ENCODE results near the gene ARL15. TPM values are rescaled to one million over a fixed set of nuclear protein-coding genes. Genes with fewer than 3 reads are reported as not detected.

Gene ARL15
- total RNA-seq, 1 experiment from 2014 or later = 140 TPM

DNA sequence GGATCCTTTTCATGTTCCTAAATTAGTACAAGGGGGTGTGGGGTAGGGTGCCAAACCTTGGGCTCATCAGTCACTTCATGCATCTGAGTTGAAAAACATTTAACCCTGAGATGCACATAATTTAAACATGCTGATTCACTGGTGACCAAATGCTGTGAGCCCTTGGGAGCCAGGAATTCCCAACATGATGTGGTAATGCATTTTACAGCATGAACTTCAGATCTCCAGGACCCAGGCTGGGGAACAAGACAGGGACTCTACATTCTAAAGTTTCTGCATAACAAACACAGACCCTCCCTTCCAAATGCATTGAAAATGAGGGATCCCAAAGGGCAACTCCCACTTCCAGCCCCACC is 427.7 kb downstream of the ARL15 start:
- peaks cover 30% of the 10 kb centered on the region for H3K36me3 Mint-ChIP-seq (ENCODE audit: insufficient read depth, unreplicated experiment)
- no peak for TF ChIP-seq CTCF (IDR thresholded peaks at IDR 0.05; ENCODE audit: insufficient read depth in 1 of 2, low read depth in 1 of 2, low read length in 1 of 2, severe bottlenecking in 1 of 2, unreplicated experiment in 1 of 2)
- Histone ChIP-seq H3K27me3 (replicated peaks; ENCODE audit: control insufficient read depth, insufficient read depth, low read length) (no peaks in the 10 kb centered on the region), H3K36me3 (ENCODE audit: control insufficient read depth, insufficient read depth, low read length) (no peaks in the 10 kb centered on the region), H3K9me3 (no peaks in the 10 kb centered on the region), H3K4me3 (ENCODE audit: low read depth, low read length) (no peak overlapping the region), H3K4me1 (no peaks in the 10 kb centered on the region)
- no peak overlapping the region for H3K4me3 Mint-ChIP-seq (ENCODE audit: unreplicated experiment)
- H3K4me1 Mint-ChIP-seq (ENCODE audit: low read depth, unreplicated experiment) = no peaks in the 10 kb centered on the region
- no TSS peak for BruUV-seq (replicated peaks)
- no peaks in the 10 kb centered on the region for H3K9me3 Mint-ChIP-seq (ENCODE audit: unreplicated experiment)
- H3K27ac Mint-ChIP-seq (ENCODE audit: unreplicated experiment) = no peak overlapping the region
- no peak for DNase-seq
- POLR2A ChIA-PET = no interaction called here
- CTCF ChIA-PET = no interaction called here
- intact Hi-C loops (cut with micrococcal nuclease; ENCODE audit: unreplicated experiment) = no loop called here
- no peaks in the 10 kb centered on the region for H3K27me3 Mint-ChIP-seq (ENCODE audit: insufficient read depth, unreplicated experiment)

- TF ChIP-seq CTCF (IDR thresholded peaks at IDR 0.05; ENCODE audit: insufficient read depth in 1 of 2, low read depth in 1 of 2, low read length in 1 of 2, severe bottlenecking in 1 of 2, unreplicated experiment in 1 of 2) = no peak
- no TSS peak for BruUV-seq (replicated peaks)
- CTCF ChIA-PET = no interaction called here
- DNase-seq = no peak
- no peak overlapping the region for H3K4me3 ChIP-seq (ENCODE audit: low read depth, low read length)
- Mint-ChIP-seq H3K9me3 (ENCODE audit: unreplicated experiment) (no peaks in the 10 kb centered on the region), H3K4me1 (ENCODE audit: low read depth, unreplicated experiment) (no peaks in the 10 kb centered on the region), H3K27ac (ENCODE audit: unreplicated experiment) (no peak overlapping the region), H3K4me3 (ENCODE audit: unreplicated experiment) (no peak overlapping the region), H3K27me3 (ENCODE audit: insufficient read depth, unreplicated experiment) (no peaks in the 10 kb centered on the region), H3K36me3 (ENCODE audit: insufficient read depth, unreplicated experiment) (peaks cover 36% of the 10 kb centered on the region)
- no peaks in the 10 kb centered on the region for H3K36me3 ChIP-seq (ENCODE audit: control insufficient read depth, insufficient read depth, low read length)
- POLR2A ChIA-PET = no interaction called here
- no peaks in the 10 kb centered on the region for H3K27me3 ChIP-seq (replicated peaks; ENCODE audit: control insufficient read depth, insufficient read depth, low read length)
- no peaks in the 10 kb centered on the region for H3K4me1 ChIP-seq
- no peaks in the 10 kb centered on the region for H3K9me3 ChIP-seq
- intact Hi-C loops (cut with micrococcal nuclease; ENCODE audit: unreplicated experiment) = no loop called here
Measured at GRCh38 chr5:53882006-53882675, 428.2 kb downstream of the ARL15 start.

GRCh38 chr5:53879708-53880323 is 430.6 kb downstream of the ARL15 start:
- ChIA-PET POLR2A (no interaction called here), CTCF (no interaction called here)
- H3K36me3 ChIP-seq (ENCODE audit: control insufficient read depth, insufficient read depth, low read length) = no peaks in the 10 kb centered on the region
- Mint-ChIP-seq H3K4me3 (ENCODE audit: unreplicated experiment) (no peak overlapping the region), H3K9me3 (ENCODE audit: unreplicated experiment) (peaks cover 6% of the 10 kb centered on the region), H3K27ac (ENCODE audit: unreplicated experiment) (no peak overlapping the region), H3K27me3 (ENCODE audit: insufficient read depth, unreplicated experiment) (no peaks in the 10 kb centered on the region), H3K4me1 (ENCODE audit: low read depth, unreplicated experiment) (no peaks in the 10 kb centered on the region), H3K36me3 (ENCODE audit: insufficient read depth, unreplicated experiment) (peaks cover 46% of the 10 kb centered on the region)
- no peaks in the 10 kb centered on the region for H3K9me3 ChIP-seq
- no peak for DNase-seq
- intact Hi-C loops (cut with micrococcal nuclease; ENCODE audit: unreplicated experiment) = no loop called here
- BruUV-seq (replicated peaks) = no TSS peak
- no peaks in the 10 kb centered on the region for H3K27me3 ChIP-seq (replicated peaks; ENCODE audit: control insufficient read depth, insufficient read depth, low read length)
- no peaks in the 10 kb centered on the region for H3K4me1 ChIP-seq
- no peak for TF ChIP-seq CTCF (IDR thresholded peaks at IDR 0.05; ENCODE audit: insufficient read depth in 1 of 2, low read depth in 1 of 2, low read length in 1 of 2, severe bottlenecking in 1 of 2, unreplicated experiment in 1 of 2)
- H3K4me3 ChIP-seq (ENCODE audit: low read depth, low read length) = no peak overlapping the region

Measured in Caco-2 (cell line).